T-helper 2 cell (primary cell): Measurements from ENCODE around the gene CAPZB.

Source experiments
- DNase-seq, 5 experiments: peaks; one replicate each; pipeline versions ENCODE4 v3.0.0 to v3.0.0-alpha.2; 2012 to 2022

Gene CAPZB

DNA sequence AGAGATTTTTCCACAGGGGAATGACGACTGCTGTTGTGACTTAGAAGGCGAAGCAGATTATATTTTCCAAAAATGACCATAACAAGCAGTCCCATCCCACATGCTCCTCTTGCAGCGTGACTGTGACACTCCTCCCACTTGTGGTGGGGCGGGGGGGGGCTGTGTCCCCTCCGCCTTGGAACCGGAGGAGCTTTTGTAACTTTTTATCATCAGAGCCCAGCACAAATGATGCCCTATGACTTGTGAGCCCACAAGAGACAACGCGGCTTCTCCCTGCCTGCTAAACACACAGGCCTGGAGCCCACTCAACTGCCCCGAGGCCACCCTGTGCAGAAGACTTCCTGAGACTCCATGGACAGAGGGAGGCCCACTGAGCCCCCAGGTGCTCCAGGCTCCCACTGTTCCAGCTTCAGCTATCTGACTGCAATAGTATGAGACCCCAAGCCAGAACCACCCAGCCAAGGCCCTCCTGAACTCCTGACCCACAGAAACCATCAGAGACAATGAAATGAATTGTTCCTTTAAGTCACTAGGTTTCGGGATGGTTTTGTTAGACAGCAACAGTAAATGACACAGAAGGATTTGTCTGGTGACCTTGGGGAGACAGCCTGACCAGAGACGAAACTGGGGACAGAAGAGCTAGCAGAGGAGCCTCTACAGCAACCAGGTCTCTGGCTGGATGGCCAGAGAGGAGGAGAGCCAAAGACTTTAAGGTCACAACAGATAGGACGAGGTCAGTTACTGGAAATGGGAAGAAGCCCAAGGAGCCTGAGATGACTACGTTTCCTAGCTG is 58.8 kb downstream of the CAPZB start:
- no peak for DNase-seq

DNA sequence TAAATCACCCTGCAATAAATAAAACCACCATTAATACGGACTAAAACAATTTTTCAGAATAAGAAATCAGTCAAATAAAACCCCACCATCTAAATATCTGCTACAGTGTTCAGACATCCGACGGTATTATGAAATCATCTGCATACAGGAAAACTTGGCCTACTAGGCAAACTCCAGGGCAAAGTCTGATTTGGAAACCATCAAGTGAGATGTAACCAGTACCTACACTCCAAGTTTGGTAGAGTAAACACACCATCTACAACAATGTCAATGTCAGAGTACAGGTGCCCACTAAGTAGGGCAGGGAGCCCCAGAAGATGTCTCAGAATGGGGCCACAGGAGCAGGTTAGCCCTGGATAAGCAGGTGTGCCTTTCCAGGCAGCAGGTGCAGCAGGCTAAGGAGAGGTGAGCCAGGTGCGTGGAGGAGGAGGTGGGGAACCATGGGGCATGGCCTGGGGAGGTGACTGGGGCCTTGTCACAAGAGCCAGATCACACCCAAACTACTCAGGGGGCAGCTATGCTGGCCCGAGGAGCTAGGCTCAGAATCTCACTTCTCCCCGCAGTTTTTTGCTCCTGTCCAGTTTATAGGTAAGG is 59.6 kb downstream of the CAPZB start:
- DNase-seq: no peak

DNA sequence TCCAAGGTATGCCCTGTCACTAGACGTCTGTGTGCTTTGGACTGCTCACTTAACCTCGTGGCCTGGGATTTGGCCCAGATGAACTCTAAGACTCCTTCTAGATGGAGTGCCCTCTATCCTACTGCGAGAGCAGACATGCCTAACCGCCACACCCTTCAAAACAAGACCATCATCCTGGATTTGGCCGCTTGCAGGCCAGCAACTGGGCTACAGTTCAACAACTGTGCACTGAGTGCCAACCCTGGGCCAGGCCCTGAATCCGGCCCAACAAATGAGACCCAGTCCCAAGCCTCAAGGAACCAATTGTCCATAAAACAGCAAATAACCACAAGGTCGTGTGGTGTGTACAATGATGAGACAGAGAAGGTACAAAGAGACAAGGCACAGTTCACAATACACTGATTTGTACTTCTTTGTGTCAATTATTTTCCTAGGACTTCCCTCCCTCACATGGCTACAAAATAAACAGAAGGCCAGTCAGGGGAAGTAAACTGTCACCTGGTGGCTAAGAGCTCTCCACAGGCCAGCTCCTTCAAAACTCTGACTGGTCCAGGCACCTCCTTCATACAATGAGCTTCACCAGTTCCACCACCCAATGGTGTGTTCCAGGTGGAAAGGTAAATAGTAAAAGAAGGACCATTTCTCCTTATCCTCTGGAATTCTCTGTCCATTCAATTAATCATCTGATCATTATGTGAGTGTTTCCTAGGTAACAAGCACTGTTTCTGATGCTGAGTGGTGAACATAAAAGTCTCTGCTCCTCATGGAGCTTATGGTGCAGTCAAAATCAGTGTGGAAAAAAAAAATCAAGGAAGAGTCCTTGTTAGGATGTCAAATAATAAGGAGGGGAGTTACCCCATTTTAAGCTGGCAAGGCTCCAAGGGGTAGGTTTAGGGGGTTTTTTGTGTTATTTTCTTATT is 60.4 kb downstream of the CAPZB start:
- no peak for DNase-seq

DNA sequence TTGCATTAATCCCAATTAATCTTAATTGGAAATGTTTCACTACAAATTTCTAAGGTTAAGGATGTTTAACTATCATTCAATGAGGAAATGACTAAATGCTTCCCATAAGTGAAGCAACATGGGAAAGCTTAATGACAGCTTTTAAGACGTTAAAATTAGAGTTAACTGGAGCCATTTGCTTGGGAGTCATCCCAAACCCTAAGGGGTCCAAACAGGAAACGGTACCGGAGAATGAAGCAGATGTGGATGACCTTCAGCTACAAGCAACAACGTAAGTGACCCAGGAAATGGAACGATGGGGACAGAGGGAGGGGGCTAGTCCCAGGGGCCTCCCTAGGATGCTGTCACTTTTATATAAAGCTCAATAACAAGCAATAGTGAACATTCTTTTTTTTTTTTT is 62.2 kb downstream of the CAPZB start:
- DNase-seq: no peak

DNA sequence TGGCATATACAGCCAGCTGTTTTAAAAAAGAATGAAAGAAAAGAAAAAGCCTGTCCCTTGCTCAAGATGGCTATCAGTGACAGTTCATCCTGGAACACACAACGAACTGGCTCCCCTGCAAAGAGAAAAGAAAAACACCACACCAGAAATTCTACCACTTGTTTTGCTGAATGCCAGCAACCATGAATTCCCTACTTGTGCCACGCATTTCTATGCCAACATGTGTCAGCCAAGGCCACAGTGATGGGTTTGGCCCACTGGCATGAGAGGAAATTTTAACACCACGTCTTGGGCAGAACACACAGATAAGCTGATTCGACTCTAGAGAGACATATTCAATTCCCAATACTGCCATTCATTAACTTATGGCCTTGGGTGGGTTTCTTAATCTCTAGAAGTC is 64.0 kb downstream of the CAPZB start:
- no peak for DNase-seq

DNA sequence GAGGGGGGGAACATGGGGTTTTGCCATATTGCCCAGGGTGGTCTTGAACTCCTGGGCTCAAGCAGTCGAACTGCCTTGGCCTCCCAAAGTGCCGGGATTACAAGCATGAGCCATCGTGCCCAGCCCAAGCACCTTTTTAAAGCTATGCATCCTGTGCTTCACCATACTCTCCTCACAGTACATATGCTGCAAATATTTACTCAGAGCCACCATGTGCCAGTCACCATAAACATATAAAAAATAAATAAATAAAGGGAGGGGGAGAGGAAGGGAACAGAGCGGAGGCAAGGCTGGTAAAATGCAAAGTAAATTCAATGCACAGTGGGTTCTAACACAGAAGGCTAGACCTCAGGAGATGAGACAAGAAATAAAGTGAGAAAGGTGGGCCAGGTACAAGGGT is 64.7 kb downstream of the CAPZB start:
- no peak for DNase-seq

DNA sequence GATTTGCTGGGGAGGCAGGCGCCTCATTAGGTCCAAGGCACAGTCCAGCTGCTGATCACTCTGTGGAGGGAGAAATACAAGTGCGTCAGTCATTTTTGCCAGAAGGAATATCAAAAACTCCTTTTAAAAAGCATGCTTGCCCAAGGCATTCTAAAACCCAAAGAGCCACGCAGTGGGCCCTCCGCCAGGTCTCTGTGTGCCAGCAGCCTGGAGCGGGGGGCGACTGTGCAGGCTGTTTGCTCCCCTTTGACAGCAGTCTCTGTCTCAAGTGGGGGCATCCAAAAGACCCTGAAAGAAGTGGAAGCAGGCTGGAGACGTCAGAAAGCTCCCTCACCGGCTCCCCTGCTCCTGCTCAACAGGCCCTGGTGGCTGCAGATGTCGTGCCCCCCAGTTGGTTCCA is 65.6 kb downstream of the CAPZB start:
- DNase-seq: no peak

DNA sequence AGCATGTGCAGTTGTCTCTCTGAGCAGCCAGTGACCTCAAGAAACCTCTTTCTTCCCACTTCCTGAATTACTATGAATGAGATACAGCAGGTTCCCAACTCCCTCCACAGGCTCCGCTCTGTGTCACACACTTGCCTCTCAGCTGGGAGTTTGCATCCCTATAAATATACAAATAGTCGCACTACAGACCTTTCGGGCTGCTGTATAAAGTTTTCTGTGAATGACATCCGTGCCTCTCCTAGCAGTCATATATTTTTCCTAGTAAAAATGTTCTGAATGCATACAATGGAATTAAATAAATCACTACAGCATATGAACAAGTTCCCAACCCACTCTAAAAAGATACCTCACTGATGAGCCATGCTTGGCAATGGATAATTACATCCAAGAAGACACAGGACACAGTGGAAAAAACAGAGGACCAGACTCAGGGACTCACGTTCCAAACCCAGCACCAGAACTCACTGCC is 66.8 kb downstream of the CAPZB start:
- DNase-seq: no peak

DNA sequence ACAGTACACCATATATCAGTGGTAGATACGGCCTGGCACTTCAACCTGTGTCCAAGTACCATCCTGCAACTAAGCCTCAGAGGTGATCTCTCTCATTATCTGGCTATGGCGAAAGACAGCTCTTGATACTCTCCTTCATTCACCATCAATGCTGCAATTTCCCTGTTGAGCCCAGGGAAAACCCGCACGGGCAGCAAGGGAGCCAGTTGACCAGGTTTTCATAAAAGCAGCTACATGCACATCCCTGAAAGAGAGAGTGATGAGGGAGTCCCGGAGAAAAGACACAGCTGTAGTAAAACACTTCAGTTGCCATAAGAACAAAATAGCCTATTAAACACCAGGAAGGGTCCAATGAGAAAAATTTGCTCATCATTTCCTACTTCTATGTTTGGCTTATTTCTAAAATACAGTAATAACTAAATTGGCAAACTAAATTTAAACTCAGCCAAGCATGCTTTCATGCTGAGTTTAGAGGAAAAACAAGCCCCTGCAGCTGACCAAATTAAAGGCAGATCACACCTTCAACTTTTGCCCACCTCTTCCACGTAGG is 68.3 kb downstream of the CAPZB start:
- no peak for DNase-seq

DNA sequence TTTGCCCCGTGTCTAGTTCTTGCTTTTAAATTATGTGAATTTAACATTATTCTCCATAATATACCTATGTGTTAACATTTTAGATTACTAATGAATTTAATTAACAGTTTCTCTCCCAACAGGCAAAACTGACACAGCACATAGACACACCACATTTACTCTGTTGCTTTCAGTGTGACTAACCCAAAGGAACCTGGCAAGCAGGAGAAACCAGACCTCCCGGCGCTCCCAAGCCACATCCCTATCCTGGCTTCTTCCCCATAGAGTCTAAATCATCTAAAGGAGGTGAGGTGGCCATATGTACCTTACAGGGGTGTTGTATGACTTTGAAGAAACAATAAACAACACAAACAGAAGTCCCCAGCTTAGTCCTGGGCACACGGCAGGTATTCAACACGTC is 69.2 kb downstream of the CAPZB start:
- no peak for DNase-seq

DNA sequence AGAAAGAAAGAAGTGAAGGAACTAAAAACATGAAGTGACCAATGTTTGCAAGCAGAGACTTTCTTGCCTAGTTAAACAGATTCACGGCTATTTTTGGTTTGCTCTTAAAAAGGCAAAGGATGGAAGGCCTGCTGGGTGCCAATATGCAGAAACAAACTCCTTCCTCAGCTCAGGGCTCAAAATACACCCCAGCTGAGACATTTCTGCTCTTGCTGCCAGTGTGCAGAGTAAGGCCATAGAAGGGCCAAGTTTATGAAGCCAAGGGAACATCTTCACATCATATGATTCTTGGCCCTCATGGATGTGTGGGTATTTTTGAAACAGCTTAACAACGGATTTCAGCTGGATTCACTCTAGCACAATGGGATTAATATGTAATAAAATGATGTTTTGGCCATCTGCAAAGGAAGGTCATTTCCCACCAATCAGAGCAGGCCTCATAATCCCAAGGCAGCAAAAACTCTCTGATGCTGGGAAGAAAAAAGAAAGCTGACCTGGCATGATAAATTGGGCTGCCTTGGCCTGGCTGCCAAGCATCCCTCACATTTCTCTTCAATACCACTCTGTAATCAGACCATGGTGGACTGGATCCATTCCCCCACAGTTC is 70.7 kb downstream of the CAPZB start:
- no peak for DNase-seq

DNA sequence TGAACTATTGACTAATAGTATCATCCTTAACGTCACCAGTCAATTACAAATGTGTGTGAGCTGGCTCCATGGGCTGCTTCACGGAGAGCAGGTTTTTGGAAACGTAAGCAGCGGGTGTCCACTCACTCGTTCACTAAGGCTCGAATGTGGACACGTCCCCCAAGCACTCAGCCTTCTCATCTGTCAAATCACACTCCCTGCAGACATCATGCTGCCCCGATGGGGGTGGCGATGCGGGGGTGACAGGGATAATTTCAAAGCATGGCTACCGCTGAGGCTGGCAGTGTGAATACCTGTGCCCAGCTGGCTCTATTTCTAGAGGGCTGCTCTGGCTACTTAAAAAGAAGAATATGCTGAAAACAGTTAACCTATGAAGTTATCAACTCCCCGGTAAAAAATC is 71.3 kb downstream of the CAPZB start:
- no peak for DNase-seq

DNA sequence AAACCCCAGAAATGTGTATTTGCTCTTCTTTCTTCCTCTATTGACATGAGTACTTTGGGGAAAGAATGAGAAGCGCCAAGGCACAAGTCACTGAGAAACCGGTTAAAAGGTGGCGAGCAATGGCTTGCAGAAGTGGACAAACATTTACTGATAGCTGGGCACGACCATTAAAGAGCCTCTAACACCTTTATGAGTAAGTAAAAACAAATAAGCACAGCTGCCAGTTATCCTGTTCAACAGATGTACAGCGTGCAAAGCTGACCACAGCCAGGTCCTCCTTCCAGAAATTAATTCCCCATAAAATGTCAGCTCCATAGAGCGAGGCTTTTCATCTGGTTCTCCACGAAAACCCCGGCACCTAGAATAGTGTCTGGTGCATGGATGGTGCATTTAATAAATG is 72.7 kb downstream of the CAPZB start:
- no peak for DNase-seq

DNA sequence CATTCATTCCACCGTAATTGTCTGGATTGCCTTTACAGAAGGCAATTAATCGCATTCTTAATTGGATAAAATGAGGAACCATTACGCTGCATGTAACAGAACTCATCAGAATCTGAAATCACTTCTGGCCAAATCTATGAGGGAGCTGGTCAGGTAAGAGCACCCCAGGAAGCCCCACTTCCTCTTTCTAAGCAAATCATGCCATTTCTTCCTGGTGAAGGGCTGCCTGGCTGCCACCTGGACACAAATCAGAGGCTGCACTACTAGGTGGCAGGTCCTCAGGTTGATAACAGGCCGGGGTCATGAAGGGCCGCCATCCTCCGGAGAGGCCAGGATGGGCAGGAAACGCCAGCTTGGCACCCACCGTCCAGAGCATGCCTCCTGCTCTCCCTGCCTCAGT is 73.7 kb downstream of the CAPZB start:
- DNase-seq: no peak

DNA sequence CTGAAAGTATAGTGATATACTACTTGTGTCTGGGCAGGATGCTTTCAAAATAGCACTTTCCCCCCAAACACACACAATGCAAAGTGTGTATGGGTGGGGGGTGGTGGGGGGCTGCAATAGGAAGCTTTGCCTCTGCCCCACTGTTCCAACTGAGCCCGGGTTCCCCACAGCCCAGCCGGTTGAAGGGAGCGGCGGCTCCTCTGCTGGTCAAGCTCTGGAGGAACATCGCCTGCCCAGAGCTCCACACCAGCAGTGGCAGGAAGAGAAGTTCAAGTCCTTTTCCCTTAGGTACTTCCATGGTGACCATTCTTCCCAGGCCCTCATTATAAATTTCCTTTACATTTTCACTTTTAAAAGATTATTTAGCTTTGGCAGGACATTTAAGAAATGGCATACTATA is 74.9 kb downstream of the CAPZB start:
- no peak for DNase-seq

DNA sequence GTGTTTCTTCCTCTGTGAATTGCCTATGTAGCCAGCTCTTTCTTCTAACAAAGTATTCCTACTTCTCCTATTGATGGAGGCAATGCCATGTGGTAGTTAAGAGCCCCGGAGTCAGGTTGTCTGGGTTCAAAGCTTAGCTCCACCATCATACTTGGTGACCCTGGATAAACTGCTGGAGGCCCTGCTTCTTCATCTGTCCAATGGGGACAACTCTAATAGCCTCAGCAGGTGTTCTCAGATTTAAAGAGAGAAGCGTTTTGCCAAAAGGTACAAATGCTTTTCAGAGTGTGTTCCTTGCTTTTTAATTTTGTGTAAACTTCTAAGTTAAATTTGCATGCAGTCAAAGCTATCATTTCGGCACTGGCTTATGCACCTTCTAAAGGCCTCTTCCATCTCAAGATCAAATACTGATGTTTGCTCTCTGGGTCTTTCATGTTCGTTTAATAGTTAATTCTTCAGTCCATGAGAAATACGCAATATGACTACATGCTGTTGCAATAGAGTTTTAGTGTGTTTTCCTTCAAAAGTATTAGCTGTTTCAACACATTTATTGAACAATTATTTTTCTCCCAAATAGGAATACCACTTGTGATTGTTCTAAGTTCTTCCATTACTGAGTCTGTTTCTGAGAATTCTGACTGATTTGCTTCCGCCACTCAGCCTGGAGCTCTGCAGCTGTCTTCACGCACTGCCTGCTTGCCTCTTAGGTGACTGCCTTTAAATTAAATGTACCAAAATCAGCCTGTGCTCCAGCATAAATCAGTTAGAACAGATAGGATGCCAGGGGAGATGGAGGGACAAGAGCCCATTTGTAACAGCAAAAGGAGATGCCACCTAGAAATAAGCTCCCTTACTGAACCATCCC is 75.6 kb downstream of the CAPZB start:
- DNase-seq: no peak

DNA sequence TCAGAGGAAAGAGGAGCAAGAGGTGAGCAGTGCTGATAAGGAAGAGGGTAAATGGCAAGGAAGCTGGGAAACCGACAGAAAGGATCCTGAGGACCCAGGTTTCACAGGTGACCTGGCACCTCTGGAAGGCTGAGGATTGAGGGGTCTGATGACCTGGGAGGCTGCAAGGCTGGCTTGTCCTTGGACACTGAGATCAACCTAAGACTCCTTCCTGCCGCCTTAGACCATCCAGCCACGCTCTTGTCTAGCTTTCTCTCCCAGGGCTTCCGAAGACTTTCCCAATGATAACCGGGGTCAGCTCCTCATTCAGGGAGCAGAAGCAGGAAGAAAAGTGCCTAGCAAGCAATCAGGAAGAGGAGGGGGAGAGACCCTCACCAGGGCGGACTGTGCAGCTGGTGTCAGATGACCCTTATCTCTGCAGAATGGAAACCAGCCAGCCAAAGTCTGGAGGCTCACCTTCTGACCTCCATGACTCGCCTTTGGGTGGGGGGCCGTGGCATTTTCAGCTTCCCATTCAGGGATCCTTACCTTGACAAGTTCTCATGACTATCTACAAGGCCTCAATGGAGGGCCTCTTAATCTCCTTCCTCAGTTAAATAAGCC is 77.7 kb downstream of the CAPZB start:
- DNase-seq: no peak

DNA sequence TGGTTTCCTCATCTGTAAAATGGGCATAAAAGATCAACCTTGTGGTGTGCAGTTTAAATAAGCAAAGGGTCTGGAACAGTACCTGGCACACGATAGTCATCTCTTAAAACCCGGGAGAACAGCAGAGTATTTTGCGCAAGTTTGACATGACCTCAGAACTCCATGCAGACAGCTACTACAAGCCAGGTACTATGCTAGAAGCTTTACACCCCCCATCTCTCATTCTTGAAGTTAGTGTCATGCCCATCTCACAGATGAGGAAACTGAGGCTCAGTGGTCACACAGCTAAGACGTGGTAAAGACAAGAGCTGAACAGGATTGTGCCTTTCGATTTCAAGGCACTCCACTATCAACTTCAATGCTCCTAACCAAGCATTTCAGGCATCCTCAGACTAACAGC is 78.7 kb downstream of the CAPZB start:
- no peak for DNase-seq

DNA sequence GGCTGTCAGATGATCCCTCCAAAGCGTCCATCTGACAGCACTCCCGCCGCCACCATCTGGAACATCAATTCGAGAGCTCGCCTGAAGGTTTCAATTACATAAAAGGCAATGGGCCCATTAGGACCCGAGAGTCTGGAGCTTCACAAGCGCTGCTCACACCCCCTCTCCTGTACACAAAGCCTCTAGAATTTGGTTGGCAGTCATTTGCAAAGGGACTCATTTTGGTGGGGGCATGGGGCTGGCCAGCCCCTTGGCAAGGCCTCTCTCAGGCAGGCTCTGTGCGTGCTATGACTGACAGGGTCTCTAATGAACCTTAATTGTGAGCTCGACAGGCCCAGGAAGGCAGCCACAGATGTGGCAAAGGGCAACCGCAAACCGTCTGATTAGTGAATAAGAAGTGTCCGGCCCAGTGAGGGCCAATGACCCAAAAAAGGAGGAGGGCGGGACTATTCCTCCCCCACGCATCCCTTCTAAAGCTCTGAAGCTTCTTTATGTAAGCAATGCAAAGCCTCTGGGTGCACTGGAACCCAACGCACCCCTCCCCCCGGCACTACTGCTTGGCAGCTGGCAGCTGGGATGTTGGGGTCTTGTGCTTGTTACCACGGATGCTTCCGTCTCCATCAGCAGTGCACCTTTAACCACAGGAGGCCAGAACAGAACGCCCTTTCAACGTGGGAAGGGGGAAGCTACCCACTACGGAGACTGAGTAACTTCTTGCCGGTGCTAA is 79.4 kb downstream of the CAPZB start:
- DNase-seq: no peak

DNA sequence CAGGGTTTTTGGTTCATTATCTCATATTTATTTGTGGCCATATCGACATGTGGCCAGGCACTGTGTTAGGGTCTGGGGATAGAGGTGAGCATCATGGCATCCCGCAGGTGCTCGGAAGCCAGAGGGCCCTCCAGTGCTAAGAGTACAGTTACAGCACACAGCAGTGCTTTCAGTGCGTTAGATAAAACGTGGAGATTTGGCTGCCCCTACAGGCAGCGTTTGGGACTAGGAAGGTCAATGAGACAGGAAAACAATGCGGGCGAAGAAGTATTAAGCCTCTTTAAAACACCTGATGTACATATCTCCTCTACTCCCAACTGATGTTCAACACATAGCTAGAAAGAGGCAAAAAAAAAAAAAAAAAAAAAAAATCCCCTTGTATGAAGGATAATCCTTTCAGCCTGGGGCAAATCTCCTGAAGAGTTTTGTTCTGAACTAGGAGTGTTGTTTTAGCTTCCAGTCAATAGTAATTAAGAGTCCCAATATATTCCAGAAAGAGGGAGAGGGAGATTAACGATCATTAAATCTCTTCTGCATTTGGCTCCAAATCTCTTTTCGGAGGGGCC is 80.1 kb downstream of the CAPZB start:
- no peak for DNase-seq
